Measurements from ENCODE around the gene IMMP2L. TPM values are rescaled to one million over a fixed set of nuclear protein-coding genes. Genes with fewer than 3 reads are reported as not detected.

The IMMP2L gene
- total and polyA plus RNA-seq, 4 donors: 7.3 to 21.1 (median 12.4) TPM

DNA sequence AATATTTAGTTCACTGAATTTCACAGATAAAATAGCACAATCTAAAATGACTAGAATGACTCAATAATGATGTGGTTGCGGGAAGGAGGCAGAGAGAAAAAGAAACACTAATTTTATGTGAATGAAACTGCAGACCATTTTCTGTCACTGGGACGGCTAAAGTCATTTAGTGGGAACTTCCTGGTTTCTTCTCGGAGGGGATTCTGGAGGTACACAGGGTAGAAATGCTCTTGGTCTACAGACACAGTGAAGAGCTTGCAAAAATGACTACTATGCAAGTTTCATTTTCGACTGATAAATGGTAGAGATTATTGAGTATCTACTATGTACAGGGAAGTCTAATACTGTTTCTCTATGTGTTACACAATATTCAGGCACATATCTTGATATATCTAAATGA, 534.9 kb downstream of the IMMP2L start:
- H3K4me1 ChIP-seq (ENCODE audit: control insufficient read depth in 4 of 4, insufficient read depth in 4 of 4, low read length in 3 of 4): peaks cover 3 to 16% (median 10%) of the 10 kb centered on the region in 4 donors
- no peak overlapping the region for H3K9ac ChIP-seq (ENCODE audit: low read depth in 1 of 2, low read length in 2 of 2)
- no peak overlapping the region for H3K4me3 ChIP-seq (ENCODE audit: low read depth in 1 of 3, low read length in 3 of 3)
- peaks cover 0 to 2% (median 0%) of the 10 kb centered on the region in 4 donors for H3K36me3 ChIP-seq (ENCODE audit: control insufficient read depth in 4 of 4, insufficient read depth in 3 of 4, low read depth in 1 of 4, low read length in 3 of 4)
- H3K27ac ChIP-seq (ENCODE audit: low read depth in 1 of 2, low read length in 2 of 2): no peak overlapping the region
- no peaks in the 10 kb centered on the region for H3K27me3 ChIP-seq (ENCODE audit: control insufficient read depth in 4 of 4, insufficient read depth in 4 of 4, low read length in 3 of 4)
- no peaks in the 10 kb centered on the region for H3K9me3 ChIP-seq (ENCODE audit: control insufficient read depth in 4 of 4, low read length in 3 of 4)
- no peak for DNase-seq (ENCODE audit: low spot score)
- 89% methylated on average over 4 of the region's 4 CpGs for WGBS
- TF ChIP-seq HNF4G (IDR thresholded peaks at IDR 0.05): no peak
- no peak for TF ChIP-seq JUND (IDR thresholded peaks at IDR 0.05)
- no peak for TF ChIP-seq REST (IDR thresholded peaks at IDR 0.05)
- no peak for TF ChIP-seq NR2F2 (IDR thresholded peaks at IDR 0.05)
- TF ChIP-seq YY1 (IDR thresholded peaks at IDR 0.05): no peak
- no peak for TF ChIP-seq SP1 (IDR thresholded peaks at IDR 0.05)
- TF ChIP-seq FOXA2 (IDR thresholded peaks at IDR 0.05): no peak
- no peak for TF ChIP-seq RAD21 (IDR thresholded peaks at IDR 0.05)
- no peak for TF ChIP-seq CTCF (IDR thresholded peaks at IDR 0.05; ENCODE audit: low read depth, low read length, missing input control)
- TF ChIP-seq, protein P1, sequence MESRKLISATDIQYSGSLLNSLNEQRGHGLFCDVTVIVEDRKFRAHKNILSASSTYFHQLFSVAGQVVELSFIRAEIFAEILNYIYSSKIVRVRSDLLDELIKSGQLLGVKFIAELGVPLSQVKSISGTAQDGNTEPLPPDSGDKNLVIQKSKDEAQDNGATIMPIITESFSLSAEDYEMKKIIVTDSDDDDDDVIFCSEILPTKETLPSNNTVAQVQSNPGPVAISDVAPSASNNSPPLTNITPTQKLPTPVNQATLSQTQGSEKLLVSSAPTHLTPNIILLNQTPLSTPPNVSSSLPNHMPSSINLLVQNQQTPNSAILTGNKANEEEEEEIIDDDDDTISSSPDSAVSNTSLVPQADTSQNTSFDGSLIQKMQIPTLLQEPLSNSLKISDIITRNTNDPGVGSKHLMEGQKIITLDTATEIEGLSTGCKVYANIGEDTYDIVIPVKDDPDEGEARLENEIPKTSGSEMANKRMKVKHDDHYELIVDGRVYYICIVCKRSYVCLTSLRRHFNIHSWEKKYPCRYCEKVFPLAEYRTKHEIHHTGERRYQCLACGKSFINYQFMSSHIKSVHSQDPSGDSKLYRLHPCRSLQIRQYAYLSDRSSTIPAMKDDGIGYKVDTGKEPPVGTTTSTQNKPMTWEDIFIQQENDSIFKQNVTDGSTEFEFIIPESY (IDR thresholded peaks at IDR 0.05): no peak
- no peak for TF ChIP-seq EGR1 (IDR thresholded peaks at IDR 0.05; ENCODE audit: low read depth in 2 of 2)
- no peak for TF ChIP-seq RXRA (IDR thresholded peaks at IDR 0.05)
- TF ChIP-seq, protein P2, sequence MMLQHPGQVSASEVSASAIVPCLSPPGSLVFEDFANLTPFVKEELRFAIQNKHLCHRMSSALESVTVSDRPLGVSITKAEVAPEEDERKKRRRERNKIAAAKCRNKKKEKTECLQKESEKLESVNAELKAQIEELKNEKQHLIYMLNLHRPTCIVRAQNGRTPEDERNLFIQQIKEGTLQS (IDR thresholded peaks at IDR 0.05): no peak
- no peak for TF ChIP-seq TAF1 (conservative IDR thresholded peaks at IDR 0.05)
- TF ChIP-seq HNF4A (conservative IDR thresholded peaks at IDR 0.05): no peak
- no peak for TF ChIP-seq FOXA1 (IDR thresholded peaks at IDR 0.05)
- no peak for TF ChIP-seq GABPA (IDR thresholded peaks at IDR 0.05 in 1 of 2, conservative IDR thresholded peaks at IDR 0.05 in 1 of 2)
- no peak for TF ChIP-seq MAX (IDR thresholded peaks at IDR 0.05)

Data from liver (tissue), 9 donors.